ENCODE results near the gene KLK14.

DNA sequence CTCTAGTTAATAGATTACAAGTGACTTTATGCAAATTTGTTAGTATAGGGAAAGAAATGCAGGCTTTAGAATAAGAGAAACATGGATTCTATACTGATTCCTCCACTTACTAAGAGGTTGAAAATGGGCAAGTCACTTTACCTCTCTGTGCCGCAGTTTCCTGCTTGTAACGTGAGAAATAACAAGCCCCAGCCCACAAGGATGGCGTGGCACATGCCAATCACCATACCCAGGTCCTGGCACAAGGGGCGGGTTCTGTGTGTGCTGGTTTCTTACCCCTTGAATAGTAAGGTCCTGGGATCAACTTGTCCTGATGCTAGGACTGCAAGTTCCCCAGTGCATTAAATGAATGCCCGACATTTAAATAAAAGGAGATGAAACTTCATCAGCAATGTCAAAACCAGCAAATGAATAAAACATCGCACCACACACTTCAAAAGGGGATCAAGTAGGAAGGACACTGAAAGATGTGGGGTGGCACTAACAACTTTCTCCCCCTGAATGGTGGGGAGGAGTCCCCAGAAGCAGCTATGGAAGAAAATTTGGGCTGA is 34.1 kb upstream of the KLK14 start:
- TF ChIP-seq, protein P1, sequence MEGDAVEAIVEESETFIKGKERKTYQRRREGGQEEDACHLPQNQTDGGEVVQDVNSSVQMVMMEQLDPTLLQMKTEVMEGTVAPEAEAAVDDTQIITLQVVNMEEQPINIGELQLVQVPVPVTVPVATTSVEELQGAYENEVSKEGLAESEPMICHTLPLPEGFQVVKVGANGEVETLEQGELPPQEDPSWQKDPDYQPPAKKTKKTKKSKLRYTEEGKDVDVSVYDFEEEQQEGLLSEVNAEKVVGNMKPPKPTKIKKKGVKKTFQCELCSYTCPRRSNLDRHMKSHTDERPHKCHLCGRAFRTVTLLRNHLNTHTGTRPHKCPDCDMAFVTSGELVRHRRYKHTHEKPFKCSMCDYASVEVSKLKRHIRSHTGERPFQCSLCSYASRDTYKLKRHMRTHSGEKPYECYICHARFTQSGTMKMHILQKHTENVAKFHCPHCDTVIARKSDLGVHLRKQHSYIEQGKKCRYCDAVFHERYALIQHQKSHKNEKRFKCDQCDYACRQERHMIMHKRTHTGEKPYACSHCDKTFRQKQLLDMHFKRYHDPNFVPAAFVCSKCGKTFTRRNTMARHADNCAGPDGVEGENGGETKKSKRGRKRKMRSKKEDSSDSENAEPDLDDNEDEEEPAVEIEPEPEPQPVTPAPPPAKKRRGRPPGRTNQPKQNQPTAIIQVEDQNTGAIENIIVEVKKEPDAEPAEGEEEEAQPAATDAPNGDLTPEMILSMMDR (conservative IDR thresholded peaks at IDR 0.05; ENCODE audit: low read length), result no peak
- peak; percentile 55; the same call in 1 of the 2 replicates for TF ChIP-seq EZH2phosphoT487 (IDR thresholded peaks at IDR 0.05; ENCODE audit: borderline replicate concordance, low read depth, low read length)

Measured in OCI-LY7 (cell line).